Stimulated activated memory B cell treated with anti-CD40 and anti-IgM and Interleukin-4, amounts not matched to agents 10 μg/mL and 1 μg/mL and 100 μg/mL, for 72 hours (primary cell): Measurements from ENCODE around the gene NPIPA5.
"Not testable (repeated sequence)": the region's sequence is repeated elsewhere in the genome, so short reads cannot be mapped to it uniquely, and the experiment has no call there.

ENCODE experiments used
- ATAC-seq: fragments of 150-1000 bp; cut with Tn5 transposase; 2 replicates; pipeline ENCODE4 v1.10.0; 2021
- H3K27ac Mint-ChIP-seq: one replicate; pipeline ENCODE4 v1.8.0; 2022; ENCODE audit warnings: mild to moderate bottlenecking, mixed read lengths
- H3K27me3 Mint-ChIP-seq: one replicate; pipeline ENCODE4 v1.8.0; 2022; ENCODE audit warnings: mixed read lengths
- H3K36me3 Mint-ChIP-seq: one replicate; pipeline ENCODE4 v1.8.0; 2022; ENCODE audit warnings: mixed read lengths
- H3K4me1 Mint-ChIP-seq: one replicate; pipeline ENCODE4 v1.8.0; 2022; ENCODE audit warnings: mixed read lengths
- H3K4me3 Mint-ChIP-seq: one replicate; pipeline ENCODE4 v1.8.0; 2022; ENCODE audit warnings: mild to moderate bottlenecking, moderate library complexity, mixed read lengths
- H3K9me3 Mint-ChIP-seq: one replicate; pipeline ENCODE4 v1.8.0; 2022; ENCODE audit warnings: mixed read lengths

Gene NPIPA5

DNA sequence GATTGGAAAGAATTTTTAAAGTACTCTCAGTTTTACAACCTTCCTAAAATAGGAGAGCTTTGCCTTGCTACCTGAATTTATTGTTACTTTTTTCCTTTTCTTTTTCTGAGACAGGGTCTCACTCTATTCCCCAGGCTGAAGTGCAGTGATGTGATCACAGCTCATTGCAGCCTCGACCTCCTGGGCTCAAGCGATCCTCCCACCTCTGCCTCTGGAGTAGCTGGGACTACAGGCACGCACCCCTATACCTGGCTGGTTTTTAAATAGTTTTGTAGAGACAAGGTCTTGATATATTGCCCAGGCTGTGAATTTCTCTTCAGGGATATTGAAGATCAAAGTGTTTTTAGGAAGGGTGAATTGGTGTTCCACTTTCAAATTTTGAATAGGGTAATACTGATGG is 21.2 kb upstream of the NPIPA5 start:
- H3K36me3 Mint-ChIP-seq: no peaks in the 10 kb centered on the region
- ATAC-seq: no peak
- H3K4me1 Mint-ChIP-seq: peaks cover 12% of the 10 kb centered on the region
- no peak overlapping the region for H3K27ac Mint-ChIP-seq
- no peaks in the 10 kb centered on the region for H3K9me3 Mint-ChIP-seq
- H3K4me3 Mint-ChIP-seq: no peak overlapping the region
- peaks cover 10% of the 10 kb centered on the region for H3K27me3 Mint-ChIP-seq

DNA sequence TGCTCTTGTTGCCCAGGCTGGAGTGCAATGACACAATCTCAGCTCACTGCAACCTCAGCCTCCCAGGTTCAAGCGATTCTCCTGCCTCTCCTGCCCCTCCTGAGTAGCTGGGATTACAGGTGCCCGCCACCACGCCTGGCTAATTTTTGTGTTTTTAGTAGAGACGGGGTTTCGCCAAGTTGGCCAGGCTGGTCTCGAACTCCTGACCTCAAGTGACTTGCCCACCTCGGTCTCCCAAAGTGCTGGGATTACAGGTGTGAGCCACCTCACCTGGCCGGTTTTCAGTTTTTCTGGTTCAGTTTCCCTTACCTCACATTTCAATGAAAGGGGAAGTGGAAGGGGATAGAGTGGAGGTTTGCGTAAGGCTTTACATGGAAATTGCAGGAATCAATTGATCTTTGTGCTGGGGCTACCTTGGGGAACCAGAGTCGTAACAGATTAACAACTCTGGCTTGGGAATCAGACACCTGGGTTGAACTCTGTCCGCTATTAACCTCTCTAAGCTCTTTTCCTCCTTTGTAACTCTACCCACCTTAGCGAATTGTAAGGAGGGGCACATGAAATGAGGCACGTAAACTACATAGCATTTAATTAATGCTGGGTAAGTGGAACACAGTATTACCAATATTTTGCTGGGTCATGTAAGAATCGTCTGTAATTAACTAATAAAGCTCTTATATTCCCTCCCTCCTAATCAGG is 20.7 kb upstream of the NPIPA5 start:
- no peak for ATAC-seq
- Mint-ChIP-seq H3K9me3 (no peaks in the 10 kb centered on the region), H3K4me3 (no peak overlapping the region), H3K36me3 (no peaks in the 10 kb centered on the region), H3K27ac (no peak overlapping the region), H3K4me1 (peaks cover 7% of the 10 kb centered on the region), H3K27me3 (peaks cover 11% of the 10 kb centered on the region)

DNA sequence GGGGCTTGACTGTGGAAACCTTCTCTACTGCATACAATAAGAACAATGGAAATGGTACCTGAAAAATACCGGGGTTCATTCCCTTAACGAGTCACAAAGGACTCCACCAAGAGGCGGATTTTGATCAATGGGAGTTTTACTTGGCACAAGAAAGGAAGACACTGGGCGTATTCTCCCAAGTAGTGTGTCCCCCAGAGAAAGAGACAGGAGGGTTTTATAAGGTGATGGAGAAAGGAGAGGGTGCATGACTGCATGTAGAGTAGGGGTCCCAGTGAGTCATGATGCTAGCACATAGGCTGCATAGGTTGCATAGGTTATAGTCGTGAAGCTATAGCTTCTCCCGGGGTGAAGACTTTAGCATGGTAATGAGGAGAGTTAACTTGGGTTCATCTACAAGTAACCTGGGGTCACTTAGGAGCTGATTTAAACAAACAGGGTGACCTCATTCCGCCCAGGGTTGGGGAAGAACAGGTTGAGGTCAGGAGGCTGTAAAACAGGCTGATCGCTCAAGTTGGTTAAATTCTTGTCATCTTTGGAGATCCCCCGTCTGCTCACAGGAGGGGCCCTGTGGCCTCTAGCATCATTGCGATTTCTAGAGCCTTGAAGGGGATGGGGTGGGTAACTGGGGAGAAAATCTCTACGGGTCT is 19.0 kb upstream of the NPIPA5 start:
- Mint-ChIP-seq H3K27ac (no peak overlapping the region), H3K4me1 (no peaks in the 10 kb centered on the region), H3K36me3 (no peaks in the 10 kb centered on the region), H3K27me3 (peaks cover 11% of the 10 kb centered on the region), H3K9me3 (no peaks in the 10 kb centered on the region), H3K4me3 (no peak overlapping the region)
- ATAC-seq: no peak

DNA sequence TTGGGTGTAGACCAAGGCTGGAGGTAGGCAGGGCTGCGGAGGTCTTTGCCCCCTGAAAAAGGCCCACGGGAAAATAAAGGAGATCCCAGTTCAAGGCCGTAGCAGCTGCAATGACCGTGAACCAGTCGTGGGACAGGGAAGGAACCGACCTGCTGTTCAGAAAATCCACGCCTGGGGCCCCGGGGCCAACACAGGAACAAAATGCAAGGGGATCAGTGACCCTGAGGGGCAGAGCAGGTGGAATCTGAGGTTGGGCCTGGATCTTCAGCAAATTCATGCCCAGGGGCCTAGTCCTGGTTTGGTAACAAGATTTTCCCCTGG is 18.4 kb upstream of the NPIPA5 start:
- H3K27ac Mint-ChIP-seq, H3K9me3 Mint-ChIP-seq, ATAC-seq, H3K4me1 Mint-ChIP-seq, H3K36me3 Mint-ChIP-seq: not testable (repeated sequence)
- Mint-ChIP-seq H3K27me3 (peaks cover 11% of the 10 kb centered on the region), H3K4me3 (peak overlapping the region; percentile 70)

GRCh38 chr16:15395631-15396508 is 17.8 kb upstream of the NPIPA5 start, which contains the start of gene MPV17L:
Gene MPV17L, plus strand, starts transcription at chr16:15395754. Its CDS starts 144 bp downstream, at chr16:15395898.
- peak within 1 kb of the TSS; percentile 70 for H3K4me3 Mint-ChIP-seq
- ATAC-seq: peak; percentile 80

DNA sequence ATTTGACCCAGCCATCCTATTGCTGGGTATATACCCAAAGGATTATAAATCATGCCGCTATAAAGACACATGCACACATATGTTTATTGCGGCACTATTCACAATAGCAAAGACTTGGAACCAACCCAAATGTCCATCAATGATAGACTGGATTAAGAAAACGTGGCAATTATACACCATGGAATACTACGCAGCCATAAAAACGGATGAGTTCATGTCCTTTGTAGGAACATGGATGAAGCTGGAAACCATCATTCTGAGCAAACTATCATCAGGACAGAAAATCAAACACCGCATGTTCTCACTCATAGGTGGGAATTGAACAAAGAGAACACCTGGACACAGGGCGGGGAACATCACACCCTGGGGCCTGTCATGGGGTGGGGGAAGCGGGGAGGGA is 14.9 kb upstream of the NPIPA5 start:
- not testable (repeated sequence) for H3K4me1 Mint-ChIP-seq, H3K27ac Mint-ChIP-seq, H3K4me3 Mint-ChIP-seq, ATAC-seq, H3K9me3 Mint-ChIP-seq, H3K36me3 Mint-ChIP-seq
- peaks cover 11% of the 10 kb centered on the region for H3K27me3 Mint-ChIP-seq

More at GRCh38 chr16:15395631-15396508, 17.8 kb upstream of the NPIPA5 start, which contains the start of gene MPV17L:
- not testable (repeated sequence) for H3K4me1 Mint-ChIP-seq, H3K27ac Mint-ChIP-seq, H3K36me3 Mint-ChIP-seq, H3K9me3 Mint-ChIP-seq
- H3K27me3 Mint-ChIP-seq: peaks cover 11% of the 10 kb centered on the region

GRCh38 chr16:15389916-15390315 is 11.8 kb upstream of the NPIPA5 start:
- H3K4me3 Mint-ChIP-seq: not testable (repeated sequence)

DNA sequence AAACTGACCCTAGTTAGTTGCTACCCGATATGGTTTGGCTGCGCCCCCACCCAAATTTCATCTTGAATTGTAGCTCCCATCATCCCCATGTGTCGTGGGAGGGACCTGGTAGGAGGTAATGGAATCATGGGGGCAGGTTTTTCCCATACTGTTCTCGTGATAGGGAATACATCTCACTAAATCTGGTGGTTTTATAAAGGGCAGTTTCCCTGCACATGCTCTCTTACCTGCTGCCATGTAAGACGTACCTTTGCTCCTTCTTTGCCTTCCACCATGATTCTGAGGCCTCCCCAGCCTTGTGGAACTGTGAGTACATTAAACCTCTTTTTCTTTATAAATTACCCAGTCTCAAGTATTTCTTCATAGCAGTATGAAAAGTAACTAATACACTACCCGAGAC is 10.0 kb upstream of the NPIPA5 start:
- not testable (repeated sequence) for H3K27me3 Mint-ChIP-seq, H3K9me3 Mint-ChIP-seq, H3K36me3 Mint-ChIP-seq, H3K27ac Mint-ChIP-seq, H3K4me1 Mint-ChIP-seq, H3K4me3 Mint-ChIP-seq, ATAC-seq

More at GRCh38 chr16:15389916-15390315, 11.8 kb upstream of the NPIPA5 start:
- not testable (repeated sequence) for H3K27me3 Mint-ChIP-seq, H3K4me1 Mint-ChIP-seq, H3K36me3 Mint-ChIP-seq, ATAC-seq, H3K27ac Mint-ChIP-seq, H3K9me3 Mint-ChIP-seq

DNA sequence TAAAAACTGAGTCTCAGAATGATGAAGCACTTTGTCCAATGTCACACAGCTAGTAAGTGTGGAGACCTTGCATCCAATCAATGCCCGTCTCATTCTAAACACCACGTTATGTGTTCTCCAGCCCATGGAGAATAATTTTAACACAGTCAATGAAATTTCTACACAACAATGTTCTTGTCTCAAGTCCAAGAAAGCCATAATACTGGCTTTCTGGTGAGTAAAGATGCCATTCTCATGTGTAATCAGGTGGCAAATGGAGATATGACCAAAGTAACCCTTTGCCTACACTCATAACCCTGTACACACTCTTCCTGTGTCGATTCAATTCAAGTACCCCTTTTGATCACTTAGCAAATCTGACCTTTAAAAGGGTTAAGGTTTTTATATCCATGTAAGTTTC is 4.7 kb upstream of the NPIPA5 start:
- not testable (repeated sequence) for H3K4me1 Mint-ChIP-seq, H3K27ac Mint-ChIP-seq, H3K27me3 Mint-ChIP-seq, H3K4me3 Mint-ChIP-seq, H3K9me3 Mint-ChIP-seq, H3K36me3 Mint-ChIP-seq, ATAC-seq

- not testable (repeated sequence) for H3K36me3 Mint-ChIP-seq, ATAC-seq, H3K27me3 Mint-ChIP-seq, H3K9me3 Mint-ChIP-seq, H3K27ac Mint-ChIP-seq, H3K4me1 Mint-ChIP-seq, H3K4me3 Mint-ChIP-seq
These were observed 20.6 kb downstream of the NPIPA5 start for GRCh38 chr16:15357495-15357894.

- not testable (repeated sequence) for H3K27ac Mint-ChIP-seq, H3K4me1 Mint-ChIP-seq, H3K36me3 Mint-ChIP-seq, H3K9me3 Mint-ChIP-seq, H3K4me3 Mint-ChIP-seq, ATAC-seq, H3K27me3 Mint-ChIP-seq
These were observed 23.2 kb downstream of the NPIPA5 start for GRCh38 chr16:15354846-15355245.

DNA sequence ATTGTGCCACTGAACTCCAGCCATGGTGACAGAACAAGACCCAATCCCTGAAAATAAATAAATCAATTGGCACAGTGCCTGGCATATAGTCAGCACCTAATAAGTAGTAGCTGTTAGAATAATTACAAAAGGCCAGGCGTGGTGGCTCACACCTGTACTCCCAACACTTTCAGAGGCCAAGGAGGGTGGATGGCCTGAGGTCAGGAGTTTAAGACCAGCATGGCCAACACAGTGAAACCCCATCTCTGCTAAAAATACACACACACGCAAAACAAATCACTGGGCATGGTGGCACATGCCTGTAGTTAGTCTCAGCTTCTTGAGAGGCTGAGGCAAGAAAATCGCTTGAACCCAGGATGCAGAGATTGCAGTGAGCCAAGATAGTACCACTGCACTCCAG is 25.2 kb downstream of the NPIPA5 start:
- not testable (repeated sequence) for H3K4me1 Mint-ChIP-seq, H3K27ac Mint-ChIP-seq

GRCh38 chr16:15351745-15352144 is 26.3 kb downstream of the NPIPA5 start:
- not testable (repeated sequence) for H3K27ac Mint-ChIP-seq, H3K4me1 Mint-ChIP-seq, H3K36me3 Mint-ChIP-seq, ATAC-seq, H3K4me3 Mint-ChIP-seq, H3K9me3 Mint-ChIP-seq, H3K27me3 Mint-ChIP-seq

More for the DNA sequence above, 25.2 kb downstream of the NPIPA5 start:
- not testable (repeated sequence) for H3K4me3 Mint-ChIP-seq, H3K9me3 Mint-ChIP-seq, H3K36me3 Mint-ChIP-seq, H3K27me3 Mint-ChIP-seq, ATAC-seq

GRCh38 chr16:15351251-15351650 is 26.8 kb downstream of the NPIPA5 start:
- not testable (repeated sequence) for H3K36me3 Mint-ChIP-seq, H3K27ac Mint-ChIP-seq, ATAC-seq, H3K4me1 Mint-ChIP-seq, H3K27me3 Mint-ChIP-seq, H3K9me3 Mint-ChIP-seq, H3K4me3 Mint-ChIP-seq

DNA sequence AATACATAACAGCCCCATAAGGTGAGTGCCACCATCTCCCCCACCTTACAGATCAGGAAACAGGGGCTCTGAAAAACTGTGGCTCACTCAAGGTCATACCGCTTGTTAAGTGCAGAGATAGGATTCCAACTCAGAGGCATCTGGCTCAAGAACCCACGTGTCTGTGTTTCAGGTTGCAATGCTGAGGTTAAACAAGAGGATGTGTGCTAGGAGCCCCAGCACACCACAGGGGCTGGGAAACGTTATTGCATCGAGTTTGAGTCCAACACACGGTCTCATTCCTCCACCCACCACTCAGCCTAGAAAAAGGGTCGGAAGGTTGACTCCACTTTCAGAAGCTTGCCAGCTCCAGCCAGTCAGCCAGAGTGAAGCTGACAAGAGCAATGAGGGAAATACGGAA is 29.4 kb downstream of the NPIPA5 start:
- not testable (repeated sequence) for H3K4me1 Mint-ChIP-seq, H3K4me3 Mint-ChIP-seq, H3K27ac Mint-ChIP-seq

GRCh38 chr16:15342337-15342736 is 35.8 kb downstream of the NPIPA5 start:
- not testable (repeated sequence) for H3K27ac Mint-ChIP-seq, H3K27me3 Mint-ChIP-seq, H3K36me3 Mint-ChIP-seq, ATAC-seq, H3K9me3 Mint-ChIP-seq, H3K4me3 Mint-ChIP-seq, H3K4me1 Mint-ChIP-seq

More for the DNA sequence above, 29.4 kb downstream of the NPIPA5 start:
- not testable (repeated sequence) for H3K36me3 Mint-ChIP-seq, H3K27me3 Mint-ChIP-seq, H3K9me3 Mint-ChIP-seq, ATAC-seq
